HG02610 (cell line): Measurements from ENCODE around the gene PABPN1.

Experiments used
- ATAC-seq: cut with Tn5 transposase; IDR thresholded peaks from one replicate; pipeline ENCODE4 v1.9.1; 2021; ENCODE audit warnings: mild to moderate bottlenecking, moderate library complexity; ENCODE audit not compliant: unreplicated experiment

PABPN1 gene

DNA sequence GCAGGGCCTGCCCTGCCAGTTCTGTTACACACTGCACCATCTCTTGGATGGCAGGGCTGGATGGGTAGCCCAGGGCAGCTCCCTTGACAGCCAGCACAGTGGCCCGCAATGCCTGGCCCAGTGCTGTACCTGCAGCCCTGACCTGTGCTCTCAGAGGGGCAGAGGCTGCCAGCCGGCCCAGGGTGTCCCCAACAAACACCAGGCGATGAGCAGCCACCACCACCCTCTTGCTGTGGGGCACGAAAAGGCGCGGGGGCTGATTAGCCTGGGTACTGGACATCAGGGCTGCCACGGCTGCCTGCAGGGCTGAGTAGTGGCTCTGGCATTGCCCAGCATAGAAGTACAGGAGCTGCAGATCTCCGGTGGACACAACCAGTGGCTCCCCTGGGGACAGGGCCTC, 36.0 kb downstream of the PABPN1 start:
- ATAC-seq, result no peak

DNA sequence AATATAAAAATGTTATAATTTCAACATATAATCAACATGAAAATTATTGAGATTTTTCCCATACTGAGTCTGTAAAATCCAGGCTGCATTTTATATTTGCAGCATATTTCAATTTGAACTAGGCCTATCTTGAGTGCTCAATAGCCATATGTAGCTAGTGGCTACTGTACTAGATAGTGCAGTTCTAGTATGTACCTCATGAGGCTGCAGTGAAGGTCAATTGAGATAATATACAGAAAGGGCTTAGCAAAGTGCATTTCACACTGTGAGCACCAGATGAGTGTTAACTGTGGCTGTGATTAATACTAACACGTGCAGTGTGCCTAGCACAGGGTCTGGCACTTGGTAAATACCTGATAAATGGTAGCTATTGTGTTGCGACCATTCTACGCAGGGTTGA, 36.8 kb downstream of the PABPN1 start:
- no peak for ATAC-seq

DNA sequence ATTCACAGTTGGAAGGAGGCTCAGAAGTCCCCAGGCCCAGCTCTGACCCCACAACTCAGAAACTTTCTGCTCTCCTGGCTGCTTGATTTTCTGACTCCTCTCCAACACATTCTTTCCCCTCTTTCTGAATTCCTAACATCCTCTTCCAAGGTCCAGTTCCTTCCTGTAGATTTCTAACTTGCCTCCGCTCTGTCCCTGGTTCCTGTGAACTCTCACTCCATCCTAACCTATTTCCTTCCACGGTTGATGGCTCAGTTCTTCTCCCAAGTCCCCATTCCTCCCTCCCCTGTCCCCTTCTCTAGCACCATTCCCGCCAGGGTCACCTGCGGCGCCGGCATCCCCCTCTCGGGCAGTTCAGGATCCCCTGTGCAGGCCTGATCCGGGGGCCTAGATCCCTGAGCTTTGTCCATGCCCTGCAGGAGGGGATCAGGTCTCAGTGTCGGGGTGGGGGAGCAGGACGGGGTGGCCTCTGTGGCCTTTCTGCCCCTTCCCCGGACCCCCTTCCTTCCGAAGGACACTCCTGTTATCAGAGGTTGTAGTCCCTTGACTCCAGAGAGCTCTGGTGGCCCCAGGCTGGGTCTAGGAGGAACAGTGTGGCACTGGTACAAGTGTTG, 37.4 kb downstream of the PABPN1 start:
- ATAC-seq, result no peak

DNA sequence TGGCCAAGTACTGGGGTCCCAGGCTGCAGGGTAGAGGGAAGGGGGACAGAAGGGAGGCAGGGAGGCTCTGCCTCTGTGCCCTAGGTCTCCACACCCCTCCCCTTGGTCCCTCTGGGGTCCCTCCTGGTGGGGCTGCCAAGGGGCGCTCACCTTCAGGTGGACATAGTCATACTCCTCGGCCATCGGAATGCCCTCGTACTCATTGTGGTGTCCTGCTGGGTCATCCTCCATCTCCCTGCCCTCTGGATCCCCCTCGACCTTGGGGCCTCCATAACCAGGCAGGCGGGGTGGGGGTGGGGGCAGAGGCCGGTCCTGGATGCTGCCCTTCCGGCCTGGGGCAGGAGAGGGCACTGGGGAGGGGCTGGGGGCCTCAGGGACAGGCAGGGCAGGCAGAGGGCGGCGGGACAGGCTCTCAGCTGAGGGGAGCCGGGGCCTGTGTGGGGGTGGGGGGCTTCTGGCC, 37.9 kb downstream of the PABPN1 start:
- no peak for ATAC-seq

DNA sequence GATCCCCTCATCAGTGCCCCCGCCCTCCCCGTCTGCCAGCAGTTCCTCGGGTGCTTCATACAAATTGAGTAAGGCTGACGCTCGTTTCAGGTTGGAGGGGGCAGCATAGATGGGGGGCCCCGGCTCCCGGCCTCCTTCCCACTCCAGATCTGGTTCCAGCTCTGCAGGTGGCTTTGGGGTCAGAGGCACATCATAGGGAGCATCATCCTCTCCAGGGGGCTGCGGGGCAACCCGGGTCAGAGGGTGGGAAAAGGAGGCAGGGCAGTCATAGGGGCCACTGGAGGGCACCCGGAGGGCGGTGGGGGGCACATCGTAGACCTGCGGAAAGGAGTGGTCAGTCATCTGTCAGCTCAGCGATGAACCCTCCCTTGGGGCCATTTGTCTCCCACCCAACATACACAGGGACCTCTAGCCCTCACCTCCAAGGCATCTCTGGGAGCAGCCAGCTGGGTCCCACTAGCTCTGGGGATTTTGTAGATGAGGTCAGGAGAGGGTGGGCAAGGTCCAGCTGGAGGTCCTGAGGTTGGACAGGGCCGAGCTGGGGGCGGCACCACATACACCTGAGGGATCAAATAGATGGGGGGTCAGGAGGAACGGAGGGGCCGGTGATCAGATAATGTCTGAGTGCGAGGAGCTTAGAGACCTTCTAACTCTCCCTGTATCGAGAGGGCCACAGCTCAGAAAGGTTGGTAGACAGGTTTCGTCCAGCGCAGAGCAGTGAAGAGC, 38.6 kb downstream of the PABPN1 start:
- ATAC-seq, result no peak

DNA sequence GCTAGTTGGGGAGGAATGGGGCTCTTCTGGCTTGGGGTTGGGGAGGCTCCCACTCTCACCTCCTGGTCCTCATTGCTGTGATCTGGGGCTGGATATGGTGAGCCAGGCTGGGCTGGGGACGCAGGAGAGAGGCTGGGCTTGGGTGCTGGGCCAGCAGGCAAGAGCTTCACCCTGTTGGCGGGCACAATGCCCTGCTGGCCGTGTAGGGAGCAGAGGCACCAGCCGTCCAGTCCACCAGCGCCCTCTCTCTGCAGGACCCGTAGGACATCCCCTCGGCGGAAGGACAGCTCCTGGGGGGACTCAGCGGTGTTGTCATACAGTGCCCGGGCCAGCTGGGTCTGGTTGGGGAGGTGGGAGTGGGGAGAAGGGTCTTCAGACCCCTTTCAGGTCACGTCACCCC, 39.2 kb downstream of the PABPN1 start:
- ATAC-seq, result no peak

DNA sequence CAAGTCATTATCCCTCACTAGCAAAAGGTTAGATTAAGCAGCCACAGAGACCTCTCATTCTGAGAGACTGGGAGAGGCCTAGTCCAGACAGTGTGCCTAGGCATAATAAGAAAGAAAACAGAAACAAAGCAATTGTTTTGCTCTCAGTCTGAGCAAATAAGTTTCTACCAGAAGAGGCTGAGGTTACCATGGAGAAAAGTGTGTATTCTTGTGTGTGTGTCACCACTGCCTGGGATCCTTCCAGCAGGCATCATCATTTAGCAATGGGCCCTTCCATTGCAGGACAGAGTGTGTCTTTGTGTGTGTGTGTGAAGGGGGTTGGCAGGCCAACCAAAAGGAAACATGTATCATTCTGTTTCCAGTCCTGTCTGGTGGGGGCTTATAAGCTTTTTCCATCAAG, 40.1 kb downstream of the PABPN1 start:
- no peak for ATAC-seq

DNA sequence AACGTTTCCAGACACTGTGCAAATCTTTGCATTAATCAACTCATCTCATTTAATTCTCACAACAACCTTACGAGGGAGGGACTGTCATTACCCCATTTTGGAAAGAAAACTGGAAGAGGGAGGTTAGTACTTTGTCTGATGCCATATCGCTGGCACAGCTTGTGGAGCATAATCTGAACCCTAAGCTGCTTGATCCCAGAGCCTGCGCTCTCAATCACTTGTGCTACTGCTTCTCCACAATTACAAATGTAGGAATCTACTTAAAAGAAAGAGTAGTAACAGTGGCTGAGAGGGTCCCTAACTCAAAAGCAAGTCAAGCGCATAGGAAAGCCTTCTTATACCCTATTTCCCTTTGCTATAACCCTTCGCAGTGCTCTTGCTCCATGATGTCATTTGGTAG, 40.5 kb downstream of the PABPN1 start:
- ATAC-seq, result no peak

DNA sequence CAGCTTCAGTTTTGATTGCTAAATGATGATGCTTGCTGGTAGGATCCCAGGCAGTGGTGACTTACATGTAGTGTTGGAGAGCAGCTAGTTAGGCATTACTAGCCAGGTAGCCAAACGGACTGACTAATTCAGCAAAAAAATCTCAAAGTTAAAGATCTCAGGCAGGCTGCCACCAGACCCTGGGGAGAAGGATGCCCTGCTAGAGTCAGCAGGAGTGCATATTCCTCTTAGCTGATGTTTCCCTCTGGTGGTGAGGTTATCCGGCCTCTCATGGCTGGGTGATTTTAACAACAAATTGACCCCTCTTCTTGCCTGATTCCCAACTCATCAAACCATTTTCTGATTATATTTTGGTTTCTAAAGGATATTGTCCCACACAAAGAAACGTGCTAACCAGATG, 40.9 kb downstream of the PABPN1 start:
- ATAC-seq, result no peak

DNA sequence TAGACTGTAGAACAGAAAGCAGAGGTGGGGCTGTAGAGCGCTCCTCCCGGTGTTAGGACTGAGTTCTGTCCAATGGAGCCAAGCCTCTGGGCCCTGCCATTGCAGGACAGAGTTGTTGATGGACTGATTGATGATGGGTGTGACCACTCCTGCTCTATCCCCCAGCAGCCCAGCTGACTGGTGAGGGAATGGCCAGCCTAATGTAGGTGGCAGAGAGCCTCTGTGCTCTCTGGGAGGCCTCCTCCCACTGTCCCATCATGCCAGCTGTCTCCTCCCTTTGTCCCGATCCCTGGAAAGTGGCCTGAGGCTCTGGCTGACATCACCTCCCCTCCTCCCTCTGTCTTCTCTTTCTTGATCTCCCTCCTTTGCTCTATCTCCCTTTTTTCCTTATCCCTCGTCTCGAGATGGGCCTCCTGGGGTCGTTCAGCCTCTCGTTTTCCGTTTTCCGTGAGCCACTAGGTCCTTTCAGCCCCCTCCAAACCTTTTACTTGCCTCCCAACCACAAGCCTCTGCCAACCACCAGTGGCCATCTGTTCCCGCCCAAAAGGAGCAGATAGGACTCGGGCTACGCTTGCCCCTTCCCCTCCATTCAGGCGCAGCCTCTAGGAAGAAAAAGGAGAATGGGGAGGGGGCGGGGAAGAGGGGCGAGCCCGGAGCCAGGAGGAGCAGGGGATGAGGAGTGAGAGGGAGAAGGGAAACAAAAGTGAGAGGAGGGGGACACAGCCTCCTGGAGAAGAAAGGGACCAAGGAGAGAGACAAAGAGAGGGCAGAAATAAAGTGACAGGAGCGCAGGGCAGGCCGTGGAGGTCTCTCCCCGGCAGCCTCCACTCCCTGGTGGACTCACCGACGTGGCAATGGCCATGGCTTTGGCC, 43.1 kb downstream of the PABPN1 start:
- no peak for ATAC-seq

DNA sequence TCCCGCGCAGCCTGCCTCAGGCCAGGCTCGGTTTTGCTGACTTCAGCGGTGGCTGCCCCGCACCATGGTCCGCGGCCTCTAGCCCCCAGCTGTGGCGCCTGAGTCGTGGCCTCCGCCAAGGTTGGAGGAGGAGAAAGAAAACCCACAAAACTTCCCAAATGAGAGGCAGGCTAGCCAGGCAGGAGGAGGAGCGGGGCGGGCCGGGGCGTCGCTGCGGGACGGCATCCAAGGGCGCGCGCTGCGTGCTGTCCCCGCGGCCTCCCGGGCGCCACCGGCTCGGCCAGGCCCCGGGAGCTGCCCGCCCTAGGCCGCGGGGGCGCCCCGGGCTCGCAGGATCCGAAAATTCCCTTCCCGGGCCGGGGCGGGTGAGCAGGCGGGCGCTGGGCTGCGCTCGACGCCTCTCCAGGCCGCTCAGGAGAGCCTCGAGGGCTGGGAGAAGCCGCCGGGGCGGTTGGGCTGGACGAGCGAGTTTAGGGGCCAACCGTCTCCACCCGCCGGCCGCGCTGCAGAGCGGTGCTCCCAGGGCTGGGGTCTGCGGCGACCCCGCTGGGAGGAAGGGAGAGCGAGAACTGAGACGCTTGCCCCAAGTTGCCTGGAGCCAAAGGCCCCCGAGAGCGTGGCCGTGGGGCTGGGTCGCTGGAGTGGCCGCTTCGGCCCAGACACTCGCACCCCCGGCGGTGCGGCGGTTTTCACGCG, 43.9 kb downstream of the PABPN1 start, which contains the start of gene EFS:
Gene EFS (minus strand): TSS at position 137 of the 696 bp plus-strand sequence. CDS start 147 bp downstream, outside the sequence.
- ATAC-seq, result no peak

DNA sequence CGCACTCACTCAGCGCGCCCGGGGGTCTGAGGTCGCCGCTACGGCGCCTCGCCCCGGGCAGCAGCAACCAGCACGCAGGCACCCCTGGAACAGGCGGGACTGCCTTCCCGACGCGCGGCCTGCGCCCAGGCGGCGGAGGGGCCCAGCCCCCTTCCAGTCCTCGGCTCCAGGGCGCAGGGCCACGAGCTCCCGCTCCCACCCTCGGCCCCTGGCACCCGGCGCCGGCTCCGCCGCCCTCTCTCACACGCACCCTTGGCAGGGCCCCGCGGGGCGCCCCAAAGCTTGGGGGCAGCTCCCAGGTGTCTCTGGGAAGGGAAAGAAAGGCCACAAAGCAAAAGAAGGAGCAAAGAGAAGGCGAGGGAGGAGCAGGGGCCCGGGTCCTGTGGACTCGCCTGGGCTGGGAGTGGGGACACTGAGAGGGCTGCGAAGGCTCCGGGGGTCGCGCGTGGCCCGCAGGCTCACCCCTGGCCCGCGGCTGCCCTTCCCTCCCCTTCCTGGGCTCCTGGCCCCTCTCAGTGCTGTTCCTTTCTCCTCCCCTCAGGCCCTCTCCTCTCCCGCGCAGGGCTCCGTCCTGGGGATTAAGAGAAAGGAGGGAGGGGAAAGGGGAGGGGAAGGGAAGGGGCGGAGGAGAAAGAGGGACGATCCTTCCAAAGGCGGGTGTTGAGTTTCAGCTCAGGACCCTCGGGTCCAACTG, 44.6 kb downstream of the PABPN1 start:
- ATAC-seq, result no peak

DNA sequence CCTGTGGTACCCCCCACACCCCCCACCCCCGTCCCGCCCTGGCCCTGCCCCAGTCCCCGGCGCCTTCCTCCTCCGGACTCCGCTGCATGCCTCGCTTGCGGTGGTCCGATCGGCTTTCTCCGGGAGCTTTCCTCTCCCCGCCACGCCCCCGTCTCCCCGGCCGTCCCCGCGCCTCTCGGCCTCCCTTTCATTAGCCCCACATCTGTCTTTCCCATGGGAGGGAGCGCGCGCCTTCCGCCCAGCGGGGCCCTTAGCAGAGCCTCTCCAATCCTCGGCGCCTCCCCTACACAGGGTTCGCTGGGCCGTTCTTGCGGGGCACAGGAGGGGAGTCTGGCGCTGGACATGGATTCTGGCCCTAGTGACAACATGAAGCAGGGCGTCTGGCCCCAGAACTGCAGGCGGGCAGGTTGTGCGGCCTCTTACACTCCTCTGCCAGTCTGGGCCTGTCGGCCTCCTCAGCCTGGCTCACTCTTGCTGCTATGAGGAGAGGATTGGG, 45.2 kb downstream of the PABPN1 start:
- ATAC-seq, result no peak

DNA sequence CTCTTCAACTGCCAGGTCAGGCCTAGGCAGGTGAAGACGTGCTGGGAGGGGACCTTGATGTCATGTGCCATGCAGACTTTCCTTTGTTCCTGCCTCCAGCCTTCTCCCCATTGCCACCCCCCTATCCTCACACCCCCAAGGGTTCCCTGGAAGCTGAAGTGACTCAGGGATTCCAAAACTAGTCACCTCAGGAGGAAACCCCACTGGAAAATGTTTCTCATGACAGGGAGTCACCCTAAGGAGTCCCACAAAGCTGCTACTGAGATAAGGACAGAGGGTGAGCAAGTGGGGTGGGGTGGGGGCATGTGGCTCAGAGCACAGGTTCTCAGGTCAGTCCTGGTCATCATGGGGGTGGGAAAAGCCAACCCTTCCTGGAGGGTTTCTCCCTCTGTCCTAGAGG, 49.0 kb downstream of the PABPN1 start:
- ATAC-seq, result no peak

DNA sequence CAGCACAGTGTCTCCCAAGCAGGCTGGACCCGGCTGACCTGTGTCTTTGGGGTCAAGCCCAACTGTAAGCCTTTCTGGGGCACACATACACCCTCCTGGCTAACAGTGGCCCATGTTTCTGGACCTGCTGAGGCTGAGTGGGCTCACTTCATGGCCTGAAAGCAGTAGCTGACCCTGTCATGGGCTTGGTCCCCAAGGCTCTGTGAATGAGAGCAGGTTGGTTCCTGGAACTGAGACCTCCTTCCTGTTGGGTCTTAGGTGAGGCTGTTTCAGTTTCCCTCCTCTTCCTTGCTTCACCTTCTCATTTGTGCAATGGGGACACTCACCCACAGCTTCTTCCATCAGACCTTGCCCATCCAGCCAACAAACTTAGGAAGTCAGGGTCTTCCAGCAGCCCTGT, 50.6 kb downstream of the PABPN1 start:
- ATAC-seq, result no peak

DNA sequence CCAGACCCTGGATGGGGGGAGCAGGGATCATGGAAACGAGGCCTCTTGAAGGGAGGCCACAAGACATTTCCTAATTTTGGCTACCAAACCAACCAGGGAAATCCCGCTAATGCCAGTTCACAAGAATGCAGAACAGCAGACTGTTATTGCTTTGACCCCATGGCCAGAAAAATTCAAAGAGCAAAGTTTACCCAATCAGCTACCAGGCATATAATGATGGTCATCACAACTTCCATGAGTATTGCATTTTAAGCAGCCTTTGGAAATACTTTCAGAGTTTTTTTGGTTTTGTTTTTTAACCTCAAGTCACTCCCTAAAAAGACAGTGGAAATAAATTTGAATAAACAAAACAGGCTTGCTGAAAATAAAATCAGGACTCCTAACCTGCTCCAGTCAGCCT, 51.3 kb downstream of the PABPN1 start, which contains the start of gene IL25:
Gene IL25 (plus strand): TSS at position 301 of the 400 bp plus-strand sequence.
- ATAC-seq, result no peak

DNA sequence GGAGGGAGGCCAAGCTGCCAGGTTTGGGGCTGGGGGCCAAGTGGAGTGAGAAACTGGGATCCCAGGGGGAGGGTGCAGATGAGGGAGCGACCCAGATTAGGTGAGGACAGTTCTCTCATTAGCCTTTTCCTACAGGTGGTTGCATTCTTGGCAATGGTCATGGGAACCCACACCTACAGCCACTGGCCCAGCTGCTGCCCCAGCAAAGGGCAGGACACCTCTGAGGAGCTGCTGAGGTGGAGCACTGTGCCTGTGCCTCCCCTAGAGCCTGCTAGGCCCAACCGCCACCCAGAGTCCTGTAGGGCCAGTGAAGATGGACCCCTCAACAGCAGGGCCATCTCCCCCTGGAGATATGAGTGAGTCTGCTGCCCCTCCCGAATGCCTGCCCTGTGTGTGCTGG, 51.8 kb downstream of the PABPN1 start:
- ATAC-seq, result no peak
